HG03175 (cell line): ENCODE results near the gene KRTAP4-12.
"Not testable (repeated sequence)": the region's sequence is repeated elsewhere in the genome, so short reads cannot be mapped to it uniquely, and the experiment has no call there.

ENCODE experiments used
- ATAC-seq: cut with Tn5 transposase; IDR thresholded peaks from one replicate; pipeline ENCODE4 v1.9.1; 2021; ENCODE audit warnings: mild to moderate bottlenecking, moderate library complexity; ENCODE audit not compliant: unreplicated experiment

The KRTAP4-12 gene

GRCh38 chr17:41098042-41098441 is 25.9 kb downstream of the KRTAP4-12 start, which contains the start of gene KRTAP4-8:
TSS of gene KRTAP4-8 (minus strand) at chr17:41098142. CDS start at chr17:41098084, 58 bp downstream.
- no peak for ATAC-seq

- ATAC-seq: no peak
These were observed 27.9 kb downstream of the KRTAP4-12 start for GRCh38 chr17:41096055-41096454.

- ATAC-seq: not testable (repeated sequence)
These were observed 35.1 kb downstream of the KRTAP4-12 start for GRCh38 chr17:41088760-41089352.

- not testable (repeated sequence) for ATAC-seq
These were observed 39.7 kb downstream of the KRTAP4-12 start, which contains the start of gene KRTAP4-7 for GRCh38 chr17:41084100-41084856. TSS of gene KRTAP4-7 (plus strand) at chr17:41084150. CDS start at chr17:41084207, 57 bp downstream.

GRCh38 chr17:41083427-41083826 is 40.6 kb downstream of the KRTAP4-12 start:
- not testable (repeated sequence) for ATAC-seq

- no peak for ATAC-seq
These were observed 41.4 kb downstream of the KRTAP4-12 start for GRCh38 chr17:41082626-41083025.

- no peak for ATAC-seq
These were observed 47.2 kb downstream of the KRTAP4-12 start for GRCh38 chr17:41076788-41077187.

GRCh38 chr17:41073676-41074075 is 50.3 kb downstream of the KRTAP4-12 start:
- no peak for ATAC-seq
